ENCODE measurements around the gene MALAT1. TPM values are rescaled to one million over a fixed set of nuclear protein-coding genes. Genes with fewer than 3 reads are reported as not detected.

MALAT1 gene
- total RNA-seq, 2 donors from 2014 or later, result 4,098 to 7,342 TPM

DNA sequence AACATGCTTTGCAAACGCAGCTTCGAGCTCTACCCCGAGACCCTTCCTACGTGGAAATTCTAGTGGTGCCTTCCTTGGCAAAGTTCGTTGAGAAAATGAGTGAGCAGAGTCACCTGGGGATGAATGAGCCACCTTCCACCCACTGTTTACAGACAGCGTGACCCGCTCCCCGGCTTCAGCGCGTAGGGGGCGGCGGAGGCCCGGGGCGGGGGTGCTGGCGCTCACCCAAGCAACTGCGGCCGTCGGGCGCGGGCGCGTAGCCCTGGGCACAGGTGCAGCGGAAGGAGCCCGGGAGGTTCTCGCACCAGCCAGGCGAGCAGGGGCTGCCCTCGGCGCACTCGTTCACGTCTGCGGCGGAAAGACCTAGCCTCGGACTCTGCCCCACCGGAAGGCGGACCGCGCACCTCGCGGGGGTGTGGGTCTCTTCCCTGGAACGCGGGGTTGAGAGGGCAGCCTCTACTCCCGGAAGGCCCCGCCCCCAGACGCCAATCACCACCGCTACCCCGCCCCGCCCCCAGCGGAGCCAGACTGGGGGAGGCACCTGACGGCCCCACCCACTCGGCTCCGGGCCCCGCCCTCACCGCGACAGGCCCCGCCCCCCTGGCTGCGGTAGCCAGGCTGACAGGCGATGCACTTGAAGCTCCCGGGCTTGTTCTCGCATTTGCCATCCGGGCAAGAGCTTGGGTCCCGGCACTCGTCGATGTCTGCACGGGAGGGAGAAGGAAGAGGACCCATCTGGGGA is 47.5 kb downstream of the MALAT1 start:
- intact Hi-C loops (cut with DNase I), result loop anchor here in 1 of 2 donors (10.0 kb wide), 1 partner anchor 48 kb away; the partner anchor contains the start of gene KCNK7
- ATAC-seq (peak; percentile 90), DNase-seq (peak; percentile 86)

DNA sequence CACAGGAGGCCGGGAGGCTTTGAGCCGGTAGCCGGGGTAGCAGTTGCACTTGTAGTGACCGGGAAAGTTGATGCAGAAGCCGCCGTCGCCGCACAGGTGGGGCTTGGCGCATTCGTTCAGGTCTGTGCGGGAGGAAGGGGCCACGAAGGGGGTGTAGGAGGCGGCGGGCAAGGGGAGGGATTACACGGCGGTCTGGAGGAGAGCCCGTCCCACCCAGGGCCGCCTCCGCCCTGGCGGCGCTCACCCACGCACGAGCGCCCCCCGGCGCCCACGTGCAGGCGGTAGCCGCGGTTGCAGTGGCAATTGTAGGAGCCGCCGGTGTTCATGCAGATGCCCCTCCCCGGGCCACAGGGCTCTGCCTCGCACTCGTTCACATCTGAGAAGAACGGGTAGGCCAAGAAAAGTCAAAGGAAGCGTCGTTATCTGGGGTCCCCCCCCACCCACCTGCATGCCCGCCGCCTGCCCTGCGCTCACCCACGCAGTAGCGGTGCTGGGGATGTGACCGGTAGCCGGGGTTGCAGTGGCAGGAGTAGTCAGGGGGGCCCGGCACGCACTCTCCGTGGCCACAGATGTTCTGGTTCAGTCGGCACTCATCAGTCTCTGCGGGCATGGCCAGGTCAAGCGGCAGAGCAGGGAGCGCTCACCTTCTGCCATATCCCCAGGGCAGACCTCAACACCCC is 48.7 kb downstream of the MALAT1 start:
- ATAC-seq, result no peak
- intact Hi-C loops (cut with DNase I), result loop anchor here in 1 of 2 donors (10.0 kb wide), 1 partner anchor 47 kb away; the partner anchor contains the start of gene KCNK7
- no peak for DNase-seq

DNA sequence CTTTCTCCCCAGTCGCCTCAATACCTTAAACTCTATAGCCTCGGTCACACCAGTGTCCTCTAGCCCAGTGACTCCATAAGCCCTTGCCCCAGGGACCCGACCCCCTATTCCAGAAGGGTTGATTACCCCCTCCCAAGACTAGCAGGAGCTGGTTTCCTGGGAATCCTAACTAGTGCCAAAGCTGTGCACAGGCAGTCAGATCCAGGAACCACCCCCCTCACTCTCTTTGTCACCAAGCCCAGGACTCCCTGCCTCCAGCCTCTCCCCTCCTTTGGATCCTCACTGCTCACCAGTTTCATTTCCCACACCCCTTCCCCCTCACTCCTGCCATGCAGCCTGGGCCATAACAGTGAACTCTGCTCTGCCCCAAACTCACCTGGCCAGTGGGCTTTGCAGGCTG is 49.5 kb downstream of the MALAT1 start:
- no peak for ATAC-seq
- intact Hi-C loops (cut with DNase I), result loop anchor here in 1 of 2 donors (10.0 kb wide), 1 partner anchor 46 kb away; the partner anchor contains the start of gene KCNK7
- DNase-seq, result no peak

DNA sequence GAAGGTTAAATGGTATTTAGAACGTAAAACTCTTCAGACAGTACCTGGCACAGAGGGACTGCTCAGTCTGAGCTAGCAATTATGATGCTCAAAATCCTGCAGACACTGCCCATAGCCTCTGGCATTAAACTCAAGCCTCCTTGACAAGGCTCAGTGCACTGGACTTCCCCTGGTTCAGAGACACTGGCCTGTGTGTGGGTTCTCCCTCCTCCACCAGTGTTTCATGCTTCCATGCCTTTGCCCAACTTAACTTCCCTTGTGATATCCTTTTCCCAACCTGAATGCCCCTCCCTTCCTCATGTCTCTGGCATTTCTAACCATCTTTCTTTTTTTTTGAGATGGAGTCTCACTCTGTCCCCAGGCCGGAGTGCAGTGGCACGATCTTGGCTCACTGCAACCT is 50.3 kb downstream of the MALAT1 start:
- ATAC-seq, result no peak
- intact Hi-C loops (cut with DNase I), result loop anchor here in 1 of 2 donors (10.0 kb wide), 1 partner anchor 46 kb away; the partner anchor contains the start of gene KCNK7
- DNase-seq, result no peak

- intact Hi-C loops (cut with DNase I), result no loop called here
- DNase-seq (no peak), ATAC-seq (peak; percentile 12 to 66)
These were observed 52.9 kb downstream of the MALAT1 start for GRCh38 chr11:65551572-65552387.

- intact Hi-C loops (cut with DNase I), result no loop called here
- no peak for ATAC-seq
These were observed 53.6 kb downstream of the MALAT1 start for GRCh38 chr11:65552388-65552951.

GRCh38 chr11:65553301-65554001 is 54.6 kb downstream of the MALAT1 start:
- intact Hi-C loops (cut with DNase I), result no loop called here
- no peak for DNase-seq
- ATAC-seq, result no peak

More at GRCh38 chr11:65552388-65552951, 53.6 kb downstream of the MALAT1 start:
- DNase-seq, result no peak

DNA sequence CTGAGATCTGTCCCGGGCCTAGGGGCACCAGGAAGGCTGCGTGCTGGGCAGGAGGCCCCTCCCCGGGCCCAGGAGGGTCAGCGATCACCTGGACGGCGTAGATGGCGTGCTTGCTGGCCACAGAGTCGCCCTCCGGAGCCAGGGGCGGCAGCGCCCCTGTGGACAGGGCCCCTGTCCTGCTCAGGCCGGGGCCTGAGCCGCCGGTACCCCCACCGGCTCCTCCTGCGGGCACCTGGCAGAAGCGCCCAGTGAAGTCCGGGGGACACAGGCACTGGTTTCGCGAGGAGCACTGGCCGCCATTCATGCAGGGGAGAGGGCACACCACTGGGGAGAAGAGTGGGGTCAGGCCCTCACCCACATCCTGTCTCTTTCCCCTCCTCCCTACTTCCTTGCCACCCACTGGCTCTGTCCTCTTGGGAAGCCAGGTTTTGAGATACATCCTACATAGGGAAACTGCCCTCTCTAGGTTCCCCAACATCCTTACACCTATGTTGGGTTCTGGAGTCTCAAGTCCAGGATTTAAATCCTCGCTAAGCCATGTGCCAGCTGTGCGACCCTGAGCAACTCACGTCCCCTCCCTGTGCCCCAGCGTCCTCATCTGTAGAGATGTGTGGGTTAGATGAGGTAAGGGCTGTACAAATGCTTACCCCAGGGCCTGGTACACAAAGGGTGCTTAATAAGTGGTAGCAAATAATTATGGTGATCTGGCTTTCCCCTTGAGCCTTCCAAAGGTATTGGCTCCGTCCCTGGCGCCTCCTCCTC is 55.4 kb downstream of the MALAT1 start:
- intact Hi-C loops (cut with DNase I), result no loop called here
- ATAC-seq (no peak), DNase-seq (no peak)

DNA sequence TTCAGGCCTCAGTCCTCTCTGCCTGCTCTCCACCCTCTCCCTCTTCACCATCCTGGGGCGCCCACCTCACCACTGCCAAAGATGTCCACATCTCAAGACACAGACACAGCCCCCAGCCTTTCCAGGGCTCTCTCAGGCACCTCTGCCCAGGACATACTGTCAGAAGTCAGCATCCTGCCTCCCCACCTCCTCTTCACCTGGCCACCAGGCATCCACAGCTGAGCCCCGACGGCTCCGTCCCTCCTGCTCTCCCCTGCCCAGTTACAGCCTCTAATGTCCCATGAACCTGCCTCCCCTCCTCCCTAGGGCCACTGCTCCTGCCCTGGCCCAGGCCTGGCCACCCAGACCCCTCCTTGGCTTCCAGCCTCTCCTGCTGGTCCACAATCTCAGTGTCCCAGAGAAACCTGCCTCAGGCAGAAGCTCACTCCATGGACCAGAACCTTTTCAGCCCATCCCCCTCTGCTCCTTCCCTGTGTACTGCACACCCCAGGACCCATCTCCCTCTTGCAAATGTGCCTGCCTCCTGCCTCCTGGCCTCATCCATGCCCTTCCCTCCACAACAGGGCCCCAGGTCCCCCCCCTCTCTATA is 56.1 kb downstream of the MALAT1 start:
- intact Hi-C loops (cut with DNase I), result no loop called here
- DNase-seq, result no peak

GRCh38 chr11:65555693-65556231 is 56.9 kb downstream of the MALAT1 start:
- peak in 1 of 2 donors; percentile 46 for ATAC-seq
- intact Hi-C loops (cut with DNase I), result no loop called here
- DNase-seq, result peak; percentile 82

More for the DNA sequence above, 56.1 kb downstream of the MALAT1 start:
- no peak for ATAC-seq

Other genes starting within 250 kb of the MALAT1 start
- 1 to 10 TPM; 5.3 to 7.3 TPM for gene POLA2, start 237.1 kb upstream of the MALAT1 start, total RNA-seq
- 10 to 100 TPM; 21.7 to 28.9 TPM for gene CDC42EP2, start 184.2 kb upstream of the MALAT1 start, total RNA-seq
- 10 to 100 TPM; 46.7 to 47.7 TPM for gene DPF2, start 165.2 kb upstream of the MALAT1 start, total RNA-seq
- gene TIGD3, start 144.3 kb upstream of the MALAT1 start, total RNA-seq, result under 1 TPM in 1 of 2 donors, not detected in 1; 0.12 TPM
- 1 to 10 TPM; 4.1 to 7.2 TPM for gene SLC25A45, start 116.4 kb upstream of the MALAT1 start, total RNA-seq
- gene FRMD8, start 112.4 kb upstream of the MALAT1 start, total RNA-seq, result 10 to 100 TPM; 13.4 to 21.5 TPM
- 100 to 1,000 TPM; 405 to 657 TPM for gene NEAT1, start 76.2 kb upstream of the MALAT1 start, total RNA-seq
- gene SCYL1, start 26.0 kb downstream of the MALAT1 start, total RNA-seq, result 10 to 100 TPM; 51.5 to 67.3 TPM
- 10 to 100 TPM; 85.6 to 96.2 TPM for gene LTBP3, start 59.3 kb downstream of the MALAT1 start, total RNA-seq
- gene ZNRD2, start 71.4 kb downstream of the MALAT1 start, total RNA-seq, result 10 to 100 TPM; 24.6 to 35.0 TPM
- 10 to 100 TPM; 33.5 to 34.5 TPM for gene FAM89B, start 73.5 kb downstream of the MALAT1 start, total RNA-seq
- 10 to 100 TPM; 53.4 to 61.0 TPM for gene EHBP1L1, start 77.0 kb downstream of the MALAT1 start, total RNA-seq
- under 1 TPM; 0.31 to 0.53 TPM for gene KCNK7, start 96.8 kb downstream of the MALAT1 start, total RNA-seq
- 10 to 100 TPM; 42.8 to 44.7 TPM for gene MAP3K11, start 115.2 kb downstream of the MALAT1 start, total RNA-seq
- gene PCNX3, start 116.7 kb downstream of the MALAT1 start, total RNA-seq, result 10 to 100 TPM; 15.1 to 16.7 TPM
- 10 to 100 TPM; 31.7 to 33.0 TPM for gene SIPA1, start 139.1 kb downstream of the MALAT1 start, total RNA-seq
- 10 to 100 TPM; 36.1 to 56.2 TPM for gene RELA, start 163.9 kb downstream of the MALAT1 start, total RNA-seq
- 10 to 100 TPM; 46.6 to 47.3 TPM for gene KAT5, start 213.2 kb downstream of the MALAT1 start, total RNA-seq
- 10 to 100 TPM; 61.1 to 64.7 TPM for gene RNASEH2C, start 221.8 kb downstream of the MALAT1 start, total RNA-seq